ENCODE results near the gene FAM32A.

DNA sequence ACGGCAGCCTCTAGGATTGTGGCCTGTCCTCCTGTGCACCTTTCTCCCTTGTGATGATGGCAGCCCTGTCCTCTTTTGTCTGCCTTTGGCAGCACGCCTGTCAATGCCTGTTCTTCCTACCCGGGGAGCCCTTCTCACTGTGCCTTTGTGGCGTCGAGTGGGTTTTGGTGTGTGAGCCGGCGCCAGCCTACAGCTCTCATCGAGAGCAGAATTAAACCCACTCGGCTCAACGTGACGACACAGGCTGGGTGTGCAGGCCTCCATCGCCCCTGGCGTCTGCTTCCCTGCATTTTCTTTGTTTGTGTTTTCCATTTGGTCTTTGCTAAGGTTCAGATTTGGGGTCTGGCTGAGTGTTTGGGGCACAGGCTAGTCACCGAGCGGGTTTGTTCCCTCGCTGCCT lies 46.9 kb downstream of the FAM32A start:
- TF ChIP-seq, protein P1, sequence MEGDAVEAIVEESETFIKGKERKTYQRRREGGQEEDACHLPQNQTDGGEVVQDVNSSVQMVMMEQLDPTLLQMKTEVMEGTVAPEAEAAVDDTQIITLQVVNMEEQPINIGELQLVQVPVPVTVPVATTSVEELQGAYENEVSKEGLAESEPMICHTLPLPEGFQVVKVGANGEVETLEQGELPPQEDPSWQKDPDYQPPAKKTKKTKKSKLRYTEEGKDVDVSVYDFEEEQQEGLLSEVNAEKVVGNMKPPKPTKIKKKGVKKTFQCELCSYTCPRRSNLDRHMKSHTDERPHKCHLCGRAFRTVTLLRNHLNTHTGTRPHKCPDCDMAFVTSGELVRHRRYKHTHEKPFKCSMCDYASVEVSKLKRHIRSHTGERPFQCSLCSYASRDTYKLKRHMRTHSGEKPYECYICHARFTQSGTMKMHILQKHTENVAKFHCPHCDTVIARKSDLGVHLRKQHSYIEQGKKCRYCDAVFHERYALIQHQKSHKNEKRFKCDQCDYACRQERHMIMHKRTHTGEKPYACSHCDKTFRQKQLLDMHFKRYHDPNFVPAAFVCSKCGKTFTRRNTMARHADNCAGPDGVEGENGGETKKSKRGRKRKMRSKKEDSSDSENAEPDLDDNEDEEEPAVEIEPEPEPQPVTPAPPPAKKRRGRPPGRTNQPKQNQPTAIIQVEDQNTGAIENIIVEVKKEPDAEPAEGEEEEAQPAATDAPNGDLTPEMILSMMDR (IDR thresholded peaks at IDR 0.05) = no peak
- TF ChIP-seq POLR2A (IDR thresholded peaks at IDR 0.05) = no peak

All from body of pancreas (tissue), 4 donors.